Measurements from ENCODE around the gene PICALM. TPM values are rescaled to one million over a fixed set of nuclear protein-coding genes. Genes with fewer than 3 reads are reported as not detected.

PICALM gene
- total and polyA plus RNA-seq, 2 of the 8 experiments (the other 6 are each of a cell fraction or from before 2014, with no cell fraction given): 69.4 to 71.3 TPM

DNA sequence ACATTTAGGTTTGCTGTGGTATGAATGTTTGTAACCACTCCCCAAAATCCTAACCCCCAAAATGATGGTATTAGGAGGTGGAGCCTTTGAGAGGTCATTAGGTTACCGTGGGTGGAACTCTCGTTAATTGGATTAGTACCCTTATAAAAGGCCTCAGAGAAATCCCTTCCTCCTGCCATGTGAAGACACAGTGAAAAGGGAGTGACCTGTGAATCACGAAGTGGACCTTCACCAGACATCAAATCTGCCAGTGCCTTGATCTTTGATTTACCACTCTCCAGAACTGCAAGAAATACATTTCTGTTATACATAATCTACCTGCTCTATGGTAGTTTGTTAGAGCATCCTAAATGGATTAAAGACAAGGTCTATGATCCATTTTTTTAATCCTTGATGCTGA lies 12.6 kb upstream of the PICALM start:
- ChIA-PET CTCF (ENCODE audit: partially characterized antibody) (no interaction called here), POLR2A (ENCODE audit: partially characterized antibody) (no interaction called here)
- Histone ChIP-seq H4K91ac (replicated peaks; ENCODE audit: insufficient read length, low read length) (no peak overlapping the region), H4K20me1 (replicated peaks in 1 of 2; ENCODE audit: control insufficient read depth in 1 of 2, insufficient read depth in 2 of 2, low read length in 2 of 2) (no peaks in the 10 kb centered on the region), H3K36me3 (ENCODE audit: control insufficient read depth in 2 of 4, insufficient read depth in 4 of 4, low read length in 3 of 4) (no peaks in the 10 kb centered on the region), H3K23ac (ENCODE audit: insufficient read length) (no peak overlapping the region), H3K9me3 (ENCODE audit: insufficient read depth in 2 of 2, low read depth in 1 of 2, low read length in 1 of 2) (no peaks in the 10 kb centered on the region), H3K79me1 (ENCODE audit: low read depth, low read length) (no peaks in the 10 kb centered on the region), H2AFZ (ENCODE audit: low read length) (no peak overlapping the region; the same call in 1 of the 2 replicates), H2BK5ac (ENCODE audit: low read depth, low read length) (no peak overlapping the region), H4K8ac (ENCODE audit: extremely low read depth, insufficient read depth, low read length) (no peak overlapping the region), H2BK15ac (ENCODE audit: low read length) (no peak overlapping the region), H4K5ac (ENCODE audit: insufficient read length, low read depth, low read length) (no peak overlapping the region), H3K4me3 (ENCODE audit: extremely low read depth in 1 of 4, insufficient read depth in 2 of 4, low read depth in 3 of 4, low read length in 4 of 4) (no peak overlapping the region), H2AK5ac (ENCODE audit: low read depth, low read length) (no peak overlapping the region), H2BK120ac (replicated peaks; ENCODE audit: low read depth, low read length) (no peak overlapping the region), H3K4me1 (replicated peaks in 1 of 4; ENCODE audit: control insufficient read depth in 3 of 4, insufficient read depth in 4 of 4, low read length in 3 of 4) (no peaks in the 10 kb centered on the region), H3K79me2 (ENCODE audit: control insufficient read depth in 1 of 2, insufficient read depth in 2 of 2, low read length in 2 of 2) (no peaks in the 10 kb centered on the region), H2BK20ac (ENCODE audit: low read length) (no peak overlapping the region), H3K27ac (ENCODE audit: low read depth, low read length) (no peak overlapping the region), H3K27me3 (replicated peaks in 1 of 4; ENCODE audit: control insufficient read depth in 3 of 4, extremely low read depth in 1 of 4, insufficient read depth in 3 of 4, low read length in 3 of 4) (no peaks in the 10 kb centered on the region), H3K4me2 (ENCODE audit: insufficient read depth in 1 of 2, low read depth in 2 of 2, low read length in 2 of 2) (no peak overlapping the region), H3K14ac (ENCODE audit: insufficient read length) (no peak overlapping the region), H3K23me2 (ENCODE audit: low read depth, low read length) (no peaks in the 10 kb centered on the region), H3K56ac (replicated peaks; ENCODE audit: insufficient read length, low read depth, low read length) (no peak overlapping the region), H3K9ac (replicated peaks in 1 of 4; ENCODE audit: extremely low read depth in 1 of 4, low read depth in 3 of 4, low read length in 3 of 4) (no peak overlapping the region), H2BK12ac (ENCODE audit: low read depth, low read length) (no peak overlapping the region), H3K18ac (ENCODE audit: extremely low read depth, low read length) (no peak overlapping the region), H3K4ac (replicated peaks; ENCODE audit: insufficient read length, low read depth, low read length) (no peak overlapping the region)
- FAIRE-seq: no peak
- 83% methylated on average over 3 of the region's 3 CpGs; no CpG with 5 or more reads in 1 of the 2 experiments for WGBS, 2 experiments (ENCODE audit: extremely low coverage in 1 of 2, insufficient coverage in 1 of 2, insufficient read length in 1 of 2, insufficient replicate concordance in 2 of 2, low coverage in 1 of 2, low lambda C conversion rate in 2 of 2, missing lambda C conversion rate in 1 of 2)
- no peak for DNase-seq (ENCODE audit: low read depth in 1 of 2, low spot score in 2 of 2)
- TF ChIP-seq, protein P1, sequence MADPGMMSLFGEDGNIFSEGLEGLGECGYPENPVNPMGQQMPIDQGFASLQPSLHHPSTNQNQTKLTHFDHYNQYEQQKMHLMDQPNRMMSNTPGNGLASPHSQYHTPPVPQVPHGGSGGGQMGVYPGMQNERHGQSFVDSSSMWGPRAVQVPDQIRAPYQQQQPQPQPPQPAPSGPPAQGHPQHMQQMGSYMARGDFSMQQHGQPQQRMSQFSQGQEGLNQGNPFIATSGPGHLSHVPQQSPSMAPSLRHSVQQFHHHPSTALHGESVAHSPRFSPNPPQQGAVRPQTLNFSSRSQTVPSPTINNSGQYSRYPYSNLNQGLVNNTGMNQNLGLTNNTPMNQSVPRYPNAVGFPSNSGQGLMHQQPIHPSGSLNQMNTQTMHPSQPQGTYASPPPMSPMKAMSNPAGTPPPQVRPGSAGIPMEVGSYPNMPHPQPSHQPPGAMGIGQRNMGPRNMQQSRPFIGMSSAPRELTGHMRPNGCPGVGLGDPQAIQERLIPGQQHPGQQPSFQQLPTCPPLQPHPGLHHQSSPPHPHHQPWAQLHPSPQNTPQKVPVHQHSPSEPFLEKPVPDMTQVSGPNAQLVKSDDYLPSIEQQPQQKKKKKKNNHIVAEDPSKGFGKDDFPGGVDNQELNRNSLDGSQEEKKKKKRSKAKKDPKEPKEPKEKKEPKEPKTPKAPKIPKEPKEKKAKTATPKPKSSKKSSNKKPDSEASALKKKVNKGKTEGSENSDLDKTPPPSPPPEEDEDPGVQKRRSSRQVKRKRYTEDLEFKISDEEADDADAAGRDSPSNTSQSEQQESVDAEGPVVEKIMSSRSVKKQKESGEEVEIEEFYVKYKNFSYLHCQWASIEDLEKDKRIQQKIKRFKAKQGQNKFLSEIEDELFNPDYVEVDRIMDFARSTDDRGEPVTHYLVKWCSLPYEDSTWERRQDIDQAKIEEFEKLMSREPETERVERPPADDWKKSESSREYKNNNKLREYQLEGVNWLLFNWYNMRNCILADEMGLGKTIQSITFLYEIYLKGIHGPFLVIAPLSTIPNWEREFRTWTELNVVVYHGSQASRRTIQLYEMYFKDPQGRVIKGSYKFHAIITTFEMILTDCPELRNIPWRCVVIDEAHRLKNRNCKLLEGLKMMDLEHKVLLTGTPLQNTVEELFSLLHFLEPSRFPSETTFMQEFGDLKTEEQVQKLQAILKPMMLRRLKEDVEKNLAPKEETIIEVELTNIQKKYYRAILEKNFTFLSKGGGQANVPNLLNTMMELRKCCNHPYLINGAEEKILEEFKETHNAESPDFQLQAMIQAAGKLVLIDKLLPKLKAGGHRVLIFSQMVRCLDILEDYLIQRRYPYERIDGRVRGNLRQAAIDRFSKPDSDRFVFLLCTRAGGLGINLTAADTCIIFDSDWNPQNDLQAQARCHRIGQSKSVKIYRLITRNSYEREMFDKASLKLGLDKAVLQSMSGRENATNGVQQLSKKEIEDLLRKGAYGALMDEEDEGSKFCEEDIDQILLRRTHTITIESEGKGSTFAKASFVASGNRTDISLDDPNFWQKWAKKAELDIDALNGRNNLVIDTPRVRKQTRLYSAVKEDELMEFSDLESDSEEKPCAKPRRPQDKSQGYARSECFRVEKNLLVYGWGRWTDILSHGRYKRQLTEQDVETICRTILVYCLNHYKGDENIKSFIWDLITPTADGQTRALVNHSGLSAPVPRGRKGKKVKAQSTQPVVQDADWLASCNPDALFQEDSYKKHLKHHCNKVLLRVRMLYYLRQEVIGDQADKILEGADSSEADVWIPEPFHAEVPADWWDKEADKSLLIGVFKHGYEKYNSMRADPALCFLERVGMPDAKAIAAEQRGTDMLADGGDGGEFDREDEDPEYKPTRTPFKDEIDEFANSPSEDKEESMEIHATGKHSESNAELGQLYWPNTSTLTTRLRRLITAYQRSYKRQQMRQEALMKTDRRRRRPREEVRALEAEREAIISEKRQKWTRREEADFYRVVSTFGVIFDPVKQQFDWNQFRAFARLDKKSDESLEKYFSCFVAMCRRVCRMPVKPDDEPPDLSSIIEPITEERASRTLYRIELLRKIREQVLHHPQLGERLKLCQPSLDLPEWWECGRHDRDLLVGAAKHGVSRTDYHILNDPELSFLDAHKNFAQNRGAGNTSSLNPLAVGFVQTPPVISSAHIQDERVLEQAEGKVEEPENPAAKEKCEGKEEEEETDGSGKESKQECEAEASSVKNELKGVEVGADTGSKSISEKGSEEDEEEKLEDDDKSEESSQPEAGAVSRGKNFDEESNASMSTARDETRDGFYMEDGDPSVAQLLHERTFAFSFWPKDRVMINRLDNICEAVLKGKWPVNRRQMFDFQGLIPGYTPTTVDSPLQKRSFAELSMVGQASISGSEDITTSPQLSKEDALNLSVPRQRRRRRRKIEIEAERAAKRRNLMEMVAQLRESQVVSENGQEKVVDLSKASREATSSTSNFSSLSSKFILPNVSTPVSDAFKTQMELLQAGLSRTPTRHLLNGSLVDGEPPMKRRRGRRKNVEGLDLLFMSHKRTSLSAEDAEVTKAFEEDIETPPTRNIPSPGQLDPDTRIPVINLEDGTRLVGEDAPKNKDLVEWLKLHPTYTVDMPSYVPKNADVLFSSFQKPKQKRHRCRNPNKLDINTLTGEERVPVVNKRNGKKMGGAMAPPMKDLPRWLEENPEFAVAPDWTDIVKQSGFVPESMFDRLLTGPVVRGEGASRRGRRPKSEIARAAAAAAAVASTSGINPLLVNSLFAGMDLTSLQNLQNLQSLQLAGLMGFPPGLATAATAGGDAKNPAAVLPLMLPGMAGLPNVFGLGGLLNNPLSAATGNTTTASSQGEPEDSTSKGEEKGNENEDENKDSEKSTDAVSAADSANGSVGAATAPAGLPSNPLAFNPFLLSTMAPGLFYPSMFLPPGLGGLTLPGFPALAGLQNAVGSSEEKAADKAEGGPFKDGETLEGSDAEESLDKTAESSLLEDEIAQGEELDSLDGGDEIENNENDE (IDR thresholded peaks at IDR 0.05; ENCODE audit: insufficient replicate concordance, low read length): no peak

Measured in H1 (cell line).